SK-N-MC (cell line): ENCODE results near the gene SASH1.

Experiments used
- EZH2 ChIP-seq: fragments of 200-600 bp; sonication (generic); IDR thresholded peaks from one replicate; pipeline ENCODE4 v1.6.1; 2017; ENCODE audit warnings: antibody characterized with exemption
- FOXP2 ChIP-seq: optimal IDR thresholded peaks from 2 replicates; pipeline ENCODE3; 2011; ENCODE audit warnings: mild to moderate bottlenecking, moderate library complexity; ENCODE audit not compliant: insufficient read depth; ENCODE audit errors: extremely low read length, control extremely low read depth
- POLR2AphosphoS5 ChIP-seq: IDR thresholded peaks from 2 replicates; pipeline ENCODE4 v1.6.1; 2012; ENCODE audit warnings: mild to moderate bottlenecking, low read depth, low read length, borderline replicate concordance

DNA sequence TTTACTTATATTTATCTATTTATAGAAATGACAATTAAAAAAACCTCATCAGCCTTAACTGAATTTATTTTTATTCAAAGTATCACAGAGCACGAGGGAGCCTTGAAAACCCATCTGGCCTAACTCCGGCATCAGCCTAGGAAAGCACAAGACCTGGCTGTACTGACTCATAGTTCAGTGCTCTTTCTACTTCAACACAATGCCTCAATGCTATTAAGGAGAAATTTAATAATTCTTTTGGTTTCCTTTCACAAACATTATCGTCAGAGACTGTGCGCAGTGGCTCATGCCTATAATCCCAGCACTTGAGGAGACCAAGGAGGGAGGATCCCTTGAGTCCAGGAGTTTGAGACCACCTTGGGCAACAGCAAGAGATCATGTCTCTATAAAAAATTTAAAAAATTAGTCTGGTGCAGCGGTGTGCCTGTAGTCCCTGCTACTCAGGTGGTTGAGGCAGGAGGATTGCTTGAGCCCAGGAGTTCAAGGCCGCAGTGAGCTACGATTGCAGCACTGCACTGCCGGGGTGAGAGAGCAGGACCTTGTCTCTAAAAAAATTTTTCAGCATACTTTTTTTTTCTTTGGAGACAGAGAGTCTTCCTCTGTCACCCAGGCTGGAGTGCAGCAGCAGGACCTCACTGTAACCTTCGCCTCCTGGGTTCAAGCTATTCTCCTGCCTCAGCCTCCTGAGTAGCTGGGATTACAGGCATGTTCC is 1.9 kb upstream of the SASH1 start:
- no peak for TF ChIP-seq POLR2AphosphoS5
- no peak for TF ChIP-seq EZH2
- no peak for TF ChIP-seq FOXP2
